Osteocyte (in vitro differentiated cells): ENCODE measurements around the gene SRD5A3. TPM values are rescaled to one million over a fixed set of nuclear protein-coding genes. Genes with fewer than 3 reads are reported as not detected.

ENCODE experiments used
- DNase-seq: peaks from one replicate; pipeline ENCODE4 v3.0.0; 2021; ENCODE audit warnings: mixed read lengths; ENCODE audit not compliant: unreplicated experiment; ENCODE audit errors: extremely low spot score
- H3K27ac Mint-ChIP-seq: one replicate; pipeline ENCODE4 v1.8.0; 2021; ENCODE audit warnings: mild to moderate bottlenecking, mixed read lengths; ENCODE audit not compliant: unreplicated experiment
- H3K27me3 Mint-ChIP-seq: one replicate; pipeline ENCODE4 v1.8.0; 2021; ENCODE audit warnings: mixed read lengths; ENCODE audit not compliant: unreplicated experiment
- H3K36me3 Mint-ChIP-seq: one replicate; pipeline ENCODE4 v1.8.0; 2021; ENCODE audit warnings: mixed read lengths; ENCODE audit not compliant: unreplicated experiment
- H3K4me1 Mint-ChIP-seq: one replicate; pipeline ENCODE4 v1.8.0; 2021; ENCODE audit warnings: mixed read lengths; ENCODE audit not compliant: unreplicated experiment
- H3K4me3 Mint-ChIP-seq: one replicate; pipeline ENCODE4 v1.8.0; 2021; ENCODE audit warnings: mild to moderate bottlenecking, moderate library complexity, mixed read lengths; ENCODE audit not compliant: unreplicated experiment
- H3K9me3 Mint-ChIP-seq: one replicate; pipeline ENCODE4 v1.8.0; 2021; ENCODE audit warnings: mixed read lengths; ENCODE audit not compliant: unreplicated experiment
- CTCF ChIP-seq: fragments of 200-600 bp; sonication (generic); IDR thresholded peaks from 2 replicates; pipeline ENCODE4 v1.5.0; 2021; ENCODE audit warnings: antibody characterized with exemption, mild to moderate bottlenecking, moderate library complexity
- total RNA-seq: library from RNA; stranded (reverse); gene quantifications from 2 replicates; pipeline ENCODE4 v1.2.1, GENCODE V29; 2021

The SRD5A3 gene
- total RNA-seq, 1 donor from 2014 or later = 19.8 TPM

- DNase-seq = peak; percentile 1
- peaks cover 19% of the 10 kb centered on the region for H3K4me1 Mint-ChIP-seq
- no peaks in the 10 kb centered on the region for H3K9me3 Mint-ChIP-seq
- no peak for TF ChIP-seq CTCF
- H3K27me3 Mint-ChIP-seq = no peaks in the 10 kb centered on the region
- no peak overlapping the region for H3K4me3 Mint-ChIP-seq
- no peak overlapping the region for H3K27ac Mint-ChIP-seq
- peaks cover 11% of the 10 kb centered on the region for H3K36me3 Mint-ChIP-seq
These were observed 18.8 kb downstream of the SRD5A3 start for GRCh38 chr4:55364691-55365344.

DNA sequence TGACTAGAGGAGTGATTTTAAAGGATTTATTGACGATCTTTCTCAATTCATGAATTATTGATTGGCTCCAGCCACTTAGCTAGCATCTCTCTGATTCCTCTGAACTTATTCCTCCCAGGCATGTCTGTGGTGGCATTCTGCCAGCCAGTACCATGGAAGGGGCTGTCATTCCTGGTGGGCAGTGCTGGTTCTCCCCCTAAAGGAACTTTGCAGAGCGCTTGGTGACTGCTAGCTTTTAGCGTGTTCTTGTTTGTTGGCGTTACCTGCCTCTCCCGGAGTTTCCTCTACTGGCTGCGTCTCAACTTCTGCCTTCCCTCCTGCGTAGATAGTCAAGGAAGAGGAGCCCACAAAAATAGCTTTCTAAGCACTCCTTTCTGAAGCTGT is 19.3 kb downstream of the SRD5A3 start:
- peak; percentile 68 for DNase-seq
- H3K4me3 Mint-ChIP-seq = no peak overlapping the region
- H3K36me3 Mint-ChIP-seq = peaks cover 15% of the 10 kb centered on the region

GRCh38 chr4:55366621-55367020 is 20.6 kb downstream of the SRD5A3 start:
- Mint-ChIP-seq H3K27me3 (no peaks in the 10 kb centered on the region), H3K9me3 (no peaks in the 10 kb centered on the region), H3K27ac (peak overlapping the region; percentile 85), H3K4me1 (peaks cover 19% of the 10 kb centered on the region), H3K4me3 (no peak overlapping the region), H3K36me3 (peaks cover 15% of the 10 kb centered on the region)
- no peak for DNase-seq
- TF ChIP-seq CTCF = no peak

More for the DNA sequence above, 19.3 kb downstream of the SRD5A3 start:
- Mint-ChIP-seq H3K9me3 (no peaks in the 10 kb centered on the region), H3K27ac (no peak overlapping the region), H3K4me1 (peaks cover 19% of the 10 kb centered on the region), H3K27me3 (no peaks in the 10 kb centered on the region)
- no peak for TF ChIP-seq CTCF

DNA sequence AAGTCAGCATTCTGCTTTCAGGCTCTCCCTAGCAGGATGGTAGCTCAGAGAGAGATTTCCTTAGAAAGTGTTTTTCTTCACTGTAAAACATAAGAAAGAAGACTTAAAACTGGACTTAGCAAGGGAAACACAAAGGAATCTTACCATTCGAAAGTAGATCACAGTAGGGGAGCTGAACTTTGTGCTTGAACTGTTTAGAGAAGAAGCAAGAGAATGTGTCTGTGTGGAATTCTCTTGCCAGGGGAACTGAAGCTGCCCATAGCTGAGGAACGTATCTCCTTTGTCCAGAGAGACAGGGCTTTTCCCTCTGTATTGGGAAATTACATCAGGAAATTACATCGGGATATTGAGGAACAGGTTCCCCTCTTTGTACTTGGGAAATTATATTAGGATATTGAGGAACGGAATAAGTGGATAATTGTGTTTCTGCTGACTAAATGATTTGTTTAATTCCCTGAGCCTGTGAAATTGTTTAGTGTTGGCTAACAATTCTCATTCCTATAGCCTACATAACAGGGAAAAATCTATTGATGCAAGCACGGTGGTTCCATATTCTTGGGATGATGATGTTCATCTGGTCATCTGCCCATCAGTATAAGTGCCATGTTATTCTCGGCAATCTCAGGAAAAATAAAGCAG is 21.2 kb downstream of the SRD5A3 start:
- DNase-seq = no peak
- peaks cover 19% of the 10 kb centered on the region for H3K4me1 Mint-ChIP-seq
- no peaks in the 10 kb centered on the region for H3K9me3 Mint-ChIP-seq
- H3K27me3 Mint-ChIP-seq = no peaks in the 10 kb centered on the region
- peaks cover 13% of the 10 kb centered on the region for H3K36me3 Mint-ChIP-seq
- peak overlapping the region; percentile 85 for H3K27ac Mint-ChIP-seq
- no peak for TF ChIP-seq CTCF
- no peak overlapping the region for H3K4me3 Mint-ChIP-seq

- TF ChIP-seq CTCF = no peak
- no peak overlapping the region for H3K27ac Mint-ChIP-seq
- H3K4me3 Mint-ChIP-seq = no peak overlapping the region
- H3K4me1 Mint-ChIP-seq = peaks cover 19% of the 10 kb centered on the region
- DNase-seq = no peak
- H3K36me3 Mint-ChIP-seq = peaks cover 12% of the 10 kb centered on the region
- H3K9me3 Mint-ChIP-seq = no peaks in the 10 kb centered on the region
- no peaks in the 10 kb centered on the region for H3K27me3 Mint-ChIP-seq
These were observed 23.9 kb downstream of the SRD5A3 start for GRCh38 chr4:55369968-55370367.
